GM12801 (cell line): Measurements from ENCODE around the gene MPHOSPH9.

Source experiments
- TF ChIP-seq, protein P1 (sequence below): IDR thresholded peaks from one replicate; pipeline ENCODE4 v1.5.1; 2011; ENCODE audit warnings: control low read depth; ENCODE audit not compliant: insufficient read length; ENCODE audit errors: extremely low read depth

The MPHOSPH9 gene

DNA sequence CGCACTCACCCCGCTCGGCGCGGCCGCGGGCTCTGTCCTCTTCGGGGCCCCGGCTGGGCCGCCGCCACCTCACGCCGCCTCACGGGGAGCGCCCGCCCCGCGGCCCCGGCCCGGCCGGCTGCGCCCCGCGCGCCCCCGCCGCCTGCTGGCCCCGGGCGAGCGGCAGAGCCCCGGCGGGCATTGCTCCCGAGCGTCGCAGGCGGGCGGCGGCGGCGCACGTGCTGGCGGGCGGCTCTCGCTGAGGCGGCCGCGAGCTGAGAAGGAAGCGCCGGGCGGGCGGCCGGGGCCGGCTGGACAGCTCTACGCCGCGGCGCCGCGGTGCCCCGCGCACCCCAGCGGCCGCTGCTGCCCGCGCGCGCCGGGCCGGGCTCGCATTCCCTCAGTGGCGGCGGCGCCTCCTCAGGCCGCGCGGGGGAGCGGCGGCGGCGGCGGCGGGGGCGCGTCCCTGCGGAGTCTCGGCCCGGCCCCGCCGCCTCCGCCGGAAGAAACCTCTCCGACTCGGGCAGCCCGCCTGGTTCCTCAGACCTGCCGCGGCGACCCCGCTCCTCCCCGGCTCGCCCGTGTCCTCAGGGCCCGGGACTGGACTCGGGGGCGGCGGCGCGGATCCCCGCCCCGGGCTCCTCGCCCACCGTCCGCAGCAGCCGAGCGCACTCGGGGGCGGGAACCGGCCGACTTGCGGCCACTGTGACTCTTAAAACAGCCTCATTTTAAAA, 82.0 kb downstream of the MPHOSPH9 start, which contains the start of gene PITPNM2:
TSS of gene PITPNM2 (minus strand) at position 347 of the 713 bp plus-strand sequence. CDS start 116,500 bp downstream, outside the sequence.
- TF ChIP-seq, protein P1, sequence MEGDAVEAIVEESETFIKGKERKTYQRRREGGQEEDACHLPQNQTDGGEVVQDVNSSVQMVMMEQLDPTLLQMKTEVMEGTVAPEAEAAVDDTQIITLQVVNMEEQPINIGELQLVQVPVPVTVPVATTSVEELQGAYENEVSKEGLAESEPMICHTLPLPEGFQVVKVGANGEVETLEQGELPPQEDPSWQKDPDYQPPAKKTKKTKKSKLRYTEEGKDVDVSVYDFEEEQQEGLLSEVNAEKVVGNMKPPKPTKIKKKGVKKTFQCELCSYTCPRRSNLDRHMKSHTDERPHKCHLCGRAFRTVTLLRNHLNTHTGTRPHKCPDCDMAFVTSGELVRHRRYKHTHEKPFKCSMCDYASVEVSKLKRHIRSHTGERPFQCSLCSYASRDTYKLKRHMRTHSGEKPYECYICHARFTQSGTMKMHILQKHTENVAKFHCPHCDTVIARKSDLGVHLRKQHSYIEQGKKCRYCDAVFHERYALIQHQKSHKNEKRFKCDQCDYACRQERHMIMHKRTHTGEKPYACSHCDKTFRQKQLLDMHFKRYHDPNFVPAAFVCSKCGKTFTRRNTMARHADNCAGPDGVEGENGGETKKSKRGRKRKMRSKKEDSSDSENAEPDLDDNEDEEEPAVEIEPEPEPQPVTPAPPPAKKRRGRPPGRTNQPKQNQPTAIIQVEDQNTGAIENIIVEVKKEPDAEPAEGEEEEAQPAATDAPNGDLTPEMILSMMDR = no peak

DNA sequence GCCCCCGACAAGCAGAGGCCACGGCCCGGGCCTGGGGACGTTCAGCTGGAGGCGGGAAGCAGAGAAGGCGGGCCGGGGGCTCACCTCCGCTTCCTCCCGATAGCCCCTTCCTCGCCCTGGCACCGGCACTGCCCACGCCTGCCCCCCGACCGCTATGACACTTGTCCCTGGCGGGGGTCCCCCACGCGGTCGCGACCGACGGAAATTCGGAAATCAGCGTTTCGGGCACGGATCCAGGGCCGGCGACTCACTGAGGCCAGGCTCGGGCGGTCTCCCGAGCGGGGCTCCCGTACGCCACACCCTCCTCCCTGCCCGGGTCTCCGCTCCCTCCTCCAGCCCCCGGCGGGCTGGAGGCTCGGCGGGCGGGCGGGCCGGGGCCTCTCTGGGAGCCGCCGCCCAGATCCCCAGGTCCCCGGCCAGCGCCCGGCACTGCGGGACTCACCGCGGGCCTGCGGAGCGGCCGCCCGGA, 82.6 kb downstream of the MPHOSPH9 start:
- TF ChIP-seq, protein P1 = no peak

DNA sequence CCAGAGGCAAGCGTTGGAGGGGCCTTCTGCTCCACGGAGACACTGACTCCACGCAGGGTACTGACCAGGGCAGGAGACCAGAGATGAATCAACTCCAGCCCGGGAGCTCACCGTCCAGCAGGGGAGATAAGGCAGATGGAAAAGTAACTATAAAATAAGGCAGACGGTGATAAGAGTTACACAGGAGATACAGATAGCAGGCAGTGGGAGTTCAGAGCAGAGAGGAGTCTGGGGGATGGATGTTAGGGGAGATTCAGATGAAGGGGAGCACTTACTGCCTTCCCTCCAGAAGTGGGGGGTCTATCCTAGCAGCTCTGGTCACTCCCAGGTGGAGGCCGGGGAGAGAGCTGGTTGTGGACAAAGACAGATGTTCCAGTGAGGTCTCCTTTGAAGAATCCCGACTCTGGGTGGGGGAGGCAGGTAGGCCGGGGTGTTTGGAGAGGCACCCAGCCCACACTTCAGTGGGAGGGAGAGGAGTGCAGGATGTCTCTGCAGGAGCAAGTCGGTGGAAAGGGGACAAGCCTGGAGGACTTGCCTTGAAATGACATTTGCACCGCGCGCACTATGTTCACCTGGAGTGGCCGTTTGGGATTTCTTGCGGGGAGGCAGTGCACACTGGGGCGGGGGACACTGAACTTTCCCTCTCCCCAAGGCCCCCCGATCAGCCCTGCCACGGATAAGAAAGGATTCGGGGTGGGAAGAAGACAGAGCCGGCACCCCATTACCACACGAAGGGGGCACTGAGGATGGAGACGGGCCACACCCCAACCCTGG, 83.3 kb downstream of the MPHOSPH9 start:
- TF ChIP-seq, protein P1 = no peak

GRCh38 chr12:123149088-123149487, 83.9 kb downstream of the MPHOSPH9 start:
- TF ChIP-seq, protein P1 = no peak

- TF ChIP-seq, protein P1 = no peak
Measured at GRCh38 chr12:123148655-123149054, 84.3 kb downstream of the MPHOSPH9 start.

GRCh38 chr12:123148223-123148622, 84.7 kb downstream of the MPHOSPH9 start:
- TF ChIP-seq, protein P1 = no peak

DNA sequence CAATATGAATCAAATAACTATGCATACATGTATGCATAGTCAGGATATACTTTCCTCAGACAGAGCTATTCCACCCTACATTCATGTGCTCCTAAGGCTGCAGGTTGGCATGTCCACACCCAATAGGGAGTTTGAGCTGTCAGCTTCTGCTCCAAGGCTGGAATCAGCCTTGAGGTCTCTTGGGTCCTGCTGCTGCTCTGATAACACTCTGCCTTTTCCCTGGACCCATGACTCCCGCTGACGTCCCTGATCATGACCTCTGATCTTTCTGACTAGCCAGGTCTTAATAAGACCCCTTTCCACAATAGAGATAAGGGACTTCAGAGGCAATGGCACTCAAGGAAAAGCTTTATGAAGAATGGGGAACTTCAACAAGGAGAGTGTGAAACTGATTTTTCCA, 87.7 kb downstream of the MPHOSPH9 start:
- TF ChIP-seq, protein P1 = no peak
